IMR-90 (cell line): Measurements from ENCODE around the gene NECTIN4.

Experiments used
- CTCF ChIP-seq: conservative IDR thresholded peaks from 2 replicates; pipeline ENCODE4 v1.5.1; 2012; ENCODE audit warnings: mild to moderate bottlenecking, low read depth, low read length, improper control_type of control experiment
- MAFK ChIP-seq: IDR thresholded peaks from 2 replicates; pipeline ENCODE4 v1.6.1; 2012; ENCODE audit warnings: low read depth, low read length, improper control_type of control experiment
- SMC3 ChIP-seq: fragments of 150-350 bp; IDR thresholded peaks from 2 replicates; pipeline ENCODE4 v1.6.1; 2016; ENCODE audit warnings: low read depth, mild to moderate bottlenecking, antibody characterized with exemption, low read length, moderate library complexity

- TF ChIP-seq SMC3 (no peak), CTCF (no peak), MAFK (no peak)
These were observed 33.6 kb upstream of the NECTIN4 start for GRCh38 chr1:161122967-161123366.
